GM12873 (cell line): Measurements from ENCODE around the gene SIRT6.

ENCODE experiments used
- TF ChIP-seq, protein P1 (sequence below): IDR thresholded peaks from 2 replicates; pipeline ENCODE4 v1.5.1; 2012; ENCODE audit warnings: low read depth, mild to moderate bottlenecking, moderate library complexity, low read length, control low read depth; ENCODE audit not compliant: insufficient read depth; ENCODE audit errors: missing control alignments

Gene SIRT6

DNA sequence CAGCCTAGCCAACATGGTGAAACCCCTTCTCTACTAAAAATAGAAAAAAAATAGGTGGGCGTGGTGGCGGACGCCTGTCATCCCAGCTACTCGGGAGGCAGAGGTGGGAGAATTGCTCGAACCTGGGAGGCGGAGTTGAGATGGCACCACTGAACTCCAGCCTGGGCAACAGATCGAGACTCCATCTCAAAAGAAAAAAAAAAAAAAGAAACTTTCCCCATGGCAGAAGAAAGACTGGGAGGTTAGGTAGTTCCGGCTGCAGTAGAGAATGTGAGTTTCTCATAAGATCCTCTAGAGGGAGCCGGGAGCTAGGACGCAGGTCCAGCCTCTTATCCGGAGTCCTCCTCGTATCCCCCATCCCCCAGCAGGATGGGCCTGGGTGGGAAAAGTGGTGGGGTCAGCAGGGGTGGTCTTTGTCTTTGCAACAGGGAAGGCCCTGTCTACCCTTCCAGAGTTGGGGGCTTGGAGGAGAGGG lies 42.1 kb downstream of the SIRT6 start:
- TF ChIP-seq, protein P1, sequence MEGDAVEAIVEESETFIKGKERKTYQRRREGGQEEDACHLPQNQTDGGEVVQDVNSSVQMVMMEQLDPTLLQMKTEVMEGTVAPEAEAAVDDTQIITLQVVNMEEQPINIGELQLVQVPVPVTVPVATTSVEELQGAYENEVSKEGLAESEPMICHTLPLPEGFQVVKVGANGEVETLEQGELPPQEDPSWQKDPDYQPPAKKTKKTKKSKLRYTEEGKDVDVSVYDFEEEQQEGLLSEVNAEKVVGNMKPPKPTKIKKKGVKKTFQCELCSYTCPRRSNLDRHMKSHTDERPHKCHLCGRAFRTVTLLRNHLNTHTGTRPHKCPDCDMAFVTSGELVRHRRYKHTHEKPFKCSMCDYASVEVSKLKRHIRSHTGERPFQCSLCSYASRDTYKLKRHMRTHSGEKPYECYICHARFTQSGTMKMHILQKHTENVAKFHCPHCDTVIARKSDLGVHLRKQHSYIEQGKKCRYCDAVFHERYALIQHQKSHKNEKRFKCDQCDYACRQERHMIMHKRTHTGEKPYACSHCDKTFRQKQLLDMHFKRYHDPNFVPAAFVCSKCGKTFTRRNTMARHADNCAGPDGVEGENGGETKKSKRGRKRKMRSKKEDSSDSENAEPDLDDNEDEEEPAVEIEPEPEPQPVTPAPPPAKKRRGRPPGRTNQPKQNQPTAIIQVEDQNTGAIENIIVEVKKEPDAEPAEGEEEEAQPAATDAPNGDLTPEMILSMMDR: peak; percentile 80

- TF ChIP-seq, protein P1: peak; percentile 96
Observed at GRCh38 chr19:4139614-4140236, 42.6 kb downstream of the SIRT6 start.

- TF ChIP-seq, protein P1: no peak
Observed at GRCh38 chr19:4138445-4138844, 43.9 kb downstream of the SIRT6 start.

- TF ChIP-seq, protein P1: no peak
Observed at GRCh38 chr19:4136680-4137088, 45.7 kb downstream of the SIRT6 start.

DNA sequence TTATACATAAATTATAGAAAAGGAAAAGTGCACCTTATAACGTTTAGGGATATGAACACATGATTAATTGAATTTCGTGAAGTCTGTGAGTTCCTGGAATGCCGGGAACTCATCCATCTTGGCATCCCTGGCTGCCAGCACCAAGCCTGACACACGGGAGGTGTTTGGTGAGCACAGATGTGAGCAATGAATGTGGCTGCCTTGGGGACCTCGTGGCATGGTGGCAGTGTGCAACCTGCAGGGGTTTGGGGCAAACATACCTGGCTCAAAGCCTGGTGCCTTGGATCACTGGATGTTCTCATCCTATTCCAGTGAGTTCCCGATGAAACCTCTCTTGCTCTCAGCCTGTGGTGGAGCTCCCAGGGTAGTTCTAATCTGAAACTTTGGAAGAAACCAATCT lies 48.0 kb downstream of the SIRT6 start:
- TF ChIP-seq, protein P1: no peak

GRCh38 chr19:4130744-4131438 lies 51.5 kb downstream of the SIRT6 start:
- TF ChIP-seq, protein P1: no peak

GRCh38 chr19:4124638-4125037 lies 57.7 kb downstream of the SIRT6 start:
- TF ChIP-seq, protein P1: no peak
